DOHH2 (cell line): ENCODE data around the gene CDH4.

Experiments
- CTCF ChIP-seq: fragments of 200-600 bp; sonication (generic); IDR thresholded peaks from one replicate; pipeline ENCODE4 v1.5.1; 2014; ENCODE audit warnings: antibody characterized with exemption, mild to moderate bottlenecking, low read depth, low read length; ENCODE audit not compliant: poor library complexity, severe bottlenecking
- EZH2phosphoT487 ChIP-seq: fragments of 200-600 bp; sonication (generic); IDR thresholded peaks from 2 replicates; pipeline ENCODE4 v1.6.1; 2017; ENCODE audit warnings: borderline replicate concordance, mild to moderate bottlenecking, antibody characterized with exemption, low read length, moderate library complexity, mixed read lengths

GRCh38 chr20:61773926-61774587, 522.0 kb downstream of the CDH4 start:
- TF ChIP-seq CTCF = no peak
- no peak for TF ChIP-seq EZH2phosphoT487
